Activated naive CD8-positive, alpha-beta T cell treated with anti-CD3 and anti-CD28 coated beads, Interleukin-2, amount 50 U/mL, for 16 hours (primary cell): ENCODE data around the gene NPM3.
A peak's percentile ranks its signal among the peaks of the same experiment; 100 is the strongest.
"Not testable (repeated sequence)": the region's sequence is repeated elsewhere in the genome, so short reads cannot be mapped to it uniquely, and the experiment has no call there.

ENCODE experiments used
- DNase-seq: peaks from one replicate; pipeline ENCODE4 v3.0.0-alpha.2; 2020; ENCODE audit warnings: low read depth, low spot score

NPM3 gene

DNA sequence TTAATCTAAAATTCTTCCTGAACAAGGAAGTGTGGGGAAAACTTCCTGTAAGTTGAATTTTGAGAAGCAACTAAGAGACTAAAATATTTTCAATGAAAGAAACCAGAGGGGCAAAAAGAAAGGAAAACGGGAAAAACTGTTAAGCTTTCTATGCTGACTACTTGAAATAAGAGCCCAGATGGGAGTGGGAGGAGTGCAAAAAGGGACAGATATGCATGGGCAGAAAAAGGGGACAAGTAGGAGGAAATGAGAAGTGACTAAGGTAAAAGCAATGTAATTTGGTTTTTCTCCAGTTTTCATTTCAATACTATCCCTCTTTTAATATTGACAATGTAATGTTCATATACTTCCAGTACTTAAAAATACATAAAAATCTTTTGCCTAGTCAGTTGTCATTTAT is 23.9 kb upstream of the NPM3 start:
- no peak for DNase-seq

DNA sequence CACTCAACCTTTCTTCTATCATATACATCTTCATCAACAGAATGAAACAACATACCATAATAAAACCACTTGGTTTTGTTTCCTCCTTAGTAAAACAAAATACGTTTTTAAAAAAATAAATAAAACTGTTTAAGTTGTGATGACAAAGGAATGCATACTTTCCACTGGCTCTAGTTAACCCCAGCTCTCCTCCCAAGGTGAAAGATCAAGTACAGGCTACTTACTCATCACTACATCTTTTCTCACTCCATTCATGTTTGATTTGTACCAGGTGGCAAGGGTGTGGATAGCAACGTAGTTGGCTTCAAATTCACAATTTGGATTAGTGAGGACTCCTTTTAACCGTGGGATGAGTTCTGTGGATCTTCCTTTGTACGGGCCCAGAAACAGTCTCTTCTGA is 20.3 kb upstream of the NPM3 start:
- no peak for DNase-seq

DNA sequence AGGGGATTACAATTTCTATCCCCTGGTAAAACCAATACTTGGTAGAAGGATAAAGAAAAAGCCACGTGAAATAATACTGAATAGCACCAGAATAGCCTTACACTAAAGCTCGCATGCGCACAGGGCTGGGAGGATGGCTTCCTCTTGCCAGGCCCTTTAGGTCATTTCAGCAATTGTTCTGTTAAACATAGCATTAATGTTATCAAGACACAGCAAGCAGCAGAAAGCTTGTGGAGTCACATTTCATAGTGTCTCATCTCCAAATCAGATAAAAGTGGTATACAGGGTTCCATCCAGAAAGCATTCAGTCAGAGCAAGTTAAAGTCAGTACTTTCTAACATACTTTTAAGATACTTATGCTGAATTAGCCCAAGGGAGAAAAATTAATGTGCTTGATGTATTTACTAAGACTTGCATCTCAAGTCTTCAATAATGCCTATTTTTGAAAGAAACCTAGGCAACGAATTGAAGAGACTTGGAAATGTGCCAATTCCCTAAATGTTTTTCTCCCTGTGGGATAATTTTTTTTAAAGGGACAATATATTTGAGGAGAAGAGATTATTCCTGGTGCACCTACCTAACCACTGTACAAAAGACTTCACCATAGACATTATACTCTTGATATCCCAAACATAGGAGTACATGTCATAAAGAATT is 14.3 kb upstream of the NPM3 start:
- DNase-seq = no peak

DNA sequence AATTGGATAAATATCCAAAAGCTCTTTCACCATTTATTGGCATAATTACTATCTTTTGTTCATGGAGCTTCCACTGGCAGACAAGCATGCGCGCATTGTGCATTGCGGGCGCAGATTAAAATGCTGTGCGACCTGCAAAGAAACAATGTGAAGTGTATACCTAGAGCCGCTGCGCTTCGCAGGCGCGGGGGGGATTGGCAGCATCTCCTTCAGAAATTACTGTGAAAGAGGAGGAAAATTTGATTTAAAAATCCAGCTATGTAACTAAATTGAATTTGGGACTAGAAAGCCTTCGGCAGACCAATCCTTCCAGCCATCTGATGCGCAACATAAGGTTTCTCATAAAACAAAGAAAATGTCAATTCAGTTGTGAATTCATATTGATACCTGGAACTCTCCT is 10.3 kb upstream of the NPM3 start:
- no peak for DNase-seq

DNA sequence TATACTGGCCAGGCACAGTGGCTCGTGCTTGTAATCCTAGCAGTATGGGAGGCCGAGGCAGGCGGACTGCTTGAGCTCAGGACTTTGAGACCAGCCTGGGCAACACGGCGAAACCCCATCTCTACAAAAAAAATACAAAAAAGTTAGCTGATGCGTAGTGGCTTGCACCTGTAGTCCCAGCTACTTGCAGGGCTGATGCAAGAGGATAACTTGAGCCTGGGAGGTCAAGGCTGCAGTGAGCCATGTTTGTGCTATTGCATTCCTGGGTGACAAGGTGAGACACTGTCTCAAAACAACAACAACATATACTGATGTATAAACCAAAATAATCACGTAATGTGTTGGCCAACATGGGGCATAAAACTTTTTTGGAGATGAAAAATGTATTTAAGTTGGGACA is 6.4 kb upstream of the NPM3 start:
- no peak for DNase-seq

DNA sequence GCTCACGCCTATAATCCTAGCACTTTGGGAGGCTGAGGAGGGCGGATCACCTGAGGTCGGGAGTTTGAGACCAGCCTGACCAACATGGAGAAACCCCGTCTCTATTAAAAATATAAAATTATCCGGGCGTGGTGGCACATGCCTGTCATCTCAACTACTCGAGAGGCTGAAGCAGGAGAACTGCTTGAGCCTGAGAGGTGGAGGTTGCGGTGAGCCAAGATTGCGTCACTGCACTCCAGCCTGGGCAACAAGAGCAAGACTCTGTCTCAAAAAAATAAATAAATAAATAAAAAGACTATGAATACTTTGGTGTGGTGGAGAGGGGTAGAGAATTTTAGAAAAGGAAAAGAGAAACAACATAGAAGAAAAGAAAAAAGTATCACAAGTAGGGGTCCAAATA is 6.0 kb upstream of the NPM3 start:
- not testable (repeated sequence) for DNase-seq

DNA sequence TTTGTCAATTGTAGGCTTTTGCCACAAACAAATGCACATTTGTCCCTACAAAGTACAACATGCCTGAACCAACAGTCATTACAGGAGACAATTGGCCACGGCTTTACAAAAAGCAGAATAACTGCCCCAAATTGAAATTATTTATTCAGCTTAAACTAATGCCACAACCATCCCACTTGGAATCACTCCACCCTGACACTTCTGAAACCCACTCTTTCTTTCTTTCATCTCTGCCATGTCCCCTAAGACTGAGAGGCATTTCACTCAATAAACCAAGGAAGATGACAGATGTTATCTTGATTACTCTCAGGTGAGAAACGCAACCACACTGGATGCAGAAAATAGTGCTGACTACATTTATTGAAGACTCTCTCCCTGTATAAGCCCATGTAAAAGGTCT is 2.6 kb upstream of the NPM3 start:
- no peak for DNase-seq

DNA sequence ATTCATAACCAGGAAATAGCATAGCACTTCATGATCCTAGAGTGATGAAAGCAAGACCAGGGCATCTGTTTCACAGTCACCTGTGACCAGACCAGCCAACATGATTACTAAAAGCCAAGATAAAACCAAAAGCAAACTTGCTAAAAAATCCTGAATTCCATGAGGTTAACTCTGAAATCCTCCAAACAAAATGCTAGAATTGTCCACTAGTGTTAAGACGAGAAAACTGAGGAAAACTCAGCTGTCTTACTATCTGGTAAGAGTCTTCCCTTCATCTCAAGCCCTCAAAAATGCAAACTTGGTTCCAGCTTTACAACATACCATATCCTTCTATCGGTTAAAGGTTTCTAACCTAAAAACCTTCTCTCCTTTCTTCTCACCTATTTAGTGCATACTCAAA is 1.3 kb upstream of the NPM3 start:
- DNase-seq = no peak

DNA sequence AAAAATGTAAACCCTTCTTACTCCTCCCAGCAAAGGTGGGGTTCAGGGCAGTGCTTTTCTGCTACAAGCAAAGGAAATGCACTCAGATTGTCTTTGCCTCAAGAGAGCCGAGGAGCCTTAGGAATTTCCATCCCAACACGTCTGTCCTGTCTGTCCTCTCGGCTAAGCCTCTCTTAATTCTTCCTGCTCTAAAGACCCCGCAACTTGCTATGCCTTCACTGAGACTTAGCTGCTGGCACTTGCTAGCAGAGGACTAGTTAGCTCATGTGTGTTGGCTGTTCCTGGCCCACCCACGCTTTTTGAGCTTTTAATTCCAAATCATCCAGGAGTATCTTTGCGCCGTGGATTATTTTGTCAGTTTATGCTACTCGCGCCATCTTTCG is 481 bp upstream of the NPM3 start:
- no peak for DNase-seq

DNA sequence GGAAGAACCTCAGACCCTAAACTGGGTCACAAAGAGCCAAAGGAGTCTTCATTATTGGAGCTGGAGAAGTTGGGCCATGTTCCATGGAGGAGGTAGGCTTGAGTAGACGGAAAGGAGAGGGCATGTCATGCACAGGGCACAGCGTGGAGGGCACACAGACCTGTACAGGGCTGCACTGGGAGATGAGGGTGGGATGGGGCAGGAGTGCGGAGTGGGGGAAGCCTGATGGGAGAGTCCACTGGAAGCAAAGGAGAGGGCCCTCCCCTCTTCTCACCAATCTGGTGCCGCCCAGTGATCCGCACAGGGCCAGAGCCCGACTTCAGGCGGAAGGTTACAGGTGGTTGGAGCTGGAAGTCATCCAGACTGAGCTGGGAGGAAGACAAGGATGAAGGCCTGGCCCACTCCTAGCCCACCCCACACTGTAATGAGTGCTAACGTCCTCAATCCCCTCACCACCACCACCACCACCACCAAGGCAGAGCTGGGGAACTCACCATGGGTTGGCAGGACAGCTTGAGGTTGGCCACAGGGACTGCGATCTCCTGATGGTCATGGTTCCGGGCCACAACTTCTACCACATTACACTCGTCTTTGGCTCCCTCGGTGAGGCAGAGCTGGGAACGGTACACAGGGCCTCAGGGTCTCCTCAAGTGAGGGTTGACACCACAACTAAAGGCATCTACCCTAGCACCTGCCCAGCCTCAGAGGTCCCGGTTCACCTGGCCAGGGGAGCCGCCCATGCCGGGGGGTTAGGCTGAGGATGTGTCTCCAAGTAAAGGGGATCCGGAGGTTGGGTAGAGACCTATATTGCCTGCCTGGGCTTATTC is 1.0 kb downstream of the NPM3 start:
- no peak for DNase-seq

DNA sequence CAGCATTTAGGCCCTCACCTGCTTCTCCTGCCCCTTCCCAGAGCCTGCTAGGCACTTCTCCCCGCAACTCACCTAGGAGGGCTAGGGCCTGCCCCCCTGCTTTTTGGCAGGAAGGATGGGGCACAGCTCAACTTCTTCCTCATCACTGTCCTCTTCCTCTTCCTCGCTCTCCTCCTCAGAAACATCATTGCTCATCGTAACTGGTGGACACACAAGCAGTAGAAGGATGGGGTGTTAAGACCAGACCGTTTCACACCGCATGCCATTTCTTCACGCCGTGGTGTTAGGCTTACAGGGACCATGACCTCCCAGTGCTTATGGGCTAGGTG is 1.6 kb downstream of the NPM3 start:
- DNase-seq = no peak

DNA sequence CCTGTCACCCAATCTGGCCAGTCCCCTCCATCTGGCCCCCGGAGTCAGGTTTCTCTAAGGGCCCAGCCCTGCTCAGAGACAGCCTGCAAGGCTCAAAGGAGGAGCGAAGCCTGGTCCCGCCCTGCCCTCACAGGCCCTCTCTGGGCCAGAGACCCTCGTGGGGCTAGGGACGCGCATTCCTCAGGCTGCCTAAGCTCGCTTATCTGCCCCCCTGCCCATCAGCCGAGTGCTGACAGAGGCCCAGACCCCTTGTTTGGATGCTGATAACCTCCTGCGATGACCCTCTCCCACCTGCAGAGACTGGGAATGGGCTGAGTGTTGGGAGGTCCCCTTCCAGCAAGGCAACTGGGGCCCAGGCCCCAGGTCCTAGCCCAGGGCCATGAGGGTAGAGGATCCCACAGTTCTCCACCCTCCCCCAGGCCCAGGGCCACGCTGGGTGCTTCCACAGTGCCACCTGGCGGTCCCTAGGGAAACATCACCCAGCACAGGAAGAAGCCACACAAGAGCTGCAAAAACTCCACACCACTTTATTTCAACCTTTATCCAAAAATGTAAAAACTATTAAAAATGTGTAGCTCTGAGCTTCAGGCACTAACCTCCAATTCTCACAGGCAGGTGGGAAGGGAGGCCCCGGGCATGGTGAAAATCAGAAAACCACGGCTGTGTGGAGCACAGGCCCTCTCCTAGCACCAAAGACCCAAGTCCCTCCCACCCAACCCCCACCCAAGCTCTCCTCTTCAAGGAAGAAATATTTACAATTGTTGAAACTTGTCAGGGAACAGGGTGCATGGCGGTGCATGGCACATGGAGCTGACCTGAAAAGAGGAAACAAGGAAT is 2.2 kb downstream of the NPM3 start:
- peak; percentile 54 for DNase-seq

DNA sequence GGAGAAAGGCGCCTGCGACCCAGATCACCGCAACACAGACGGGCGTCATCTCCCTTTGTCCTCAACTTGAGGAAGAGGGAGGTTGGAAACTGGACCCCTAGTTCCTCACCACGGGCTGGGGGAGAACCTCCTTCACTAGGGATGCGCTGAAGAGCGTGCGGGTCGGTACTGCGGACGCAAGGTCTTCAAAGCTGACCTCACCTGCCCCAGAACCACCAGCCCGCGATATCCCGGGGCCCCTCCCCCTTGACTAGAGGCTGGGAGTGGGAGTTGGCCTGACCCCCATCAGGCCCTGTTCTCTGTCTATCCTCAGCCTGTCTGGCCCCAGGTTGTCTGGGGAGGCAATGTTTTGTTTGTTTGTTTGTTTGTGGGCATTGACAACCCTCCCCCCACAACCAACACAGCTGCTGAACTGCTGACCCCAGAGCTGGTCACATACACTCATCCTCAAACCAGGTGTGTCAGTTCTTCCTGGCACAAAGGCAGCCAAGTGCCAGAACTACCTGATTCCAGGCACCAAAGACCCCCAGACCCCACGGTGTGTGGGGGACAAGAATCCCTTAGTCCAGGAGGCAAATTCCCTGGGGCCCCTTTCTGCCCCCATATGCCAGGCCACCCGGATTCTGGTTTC is 2.9 kb downstream of the NPM3 start:
- DNase-seq = no peak

DNA sequence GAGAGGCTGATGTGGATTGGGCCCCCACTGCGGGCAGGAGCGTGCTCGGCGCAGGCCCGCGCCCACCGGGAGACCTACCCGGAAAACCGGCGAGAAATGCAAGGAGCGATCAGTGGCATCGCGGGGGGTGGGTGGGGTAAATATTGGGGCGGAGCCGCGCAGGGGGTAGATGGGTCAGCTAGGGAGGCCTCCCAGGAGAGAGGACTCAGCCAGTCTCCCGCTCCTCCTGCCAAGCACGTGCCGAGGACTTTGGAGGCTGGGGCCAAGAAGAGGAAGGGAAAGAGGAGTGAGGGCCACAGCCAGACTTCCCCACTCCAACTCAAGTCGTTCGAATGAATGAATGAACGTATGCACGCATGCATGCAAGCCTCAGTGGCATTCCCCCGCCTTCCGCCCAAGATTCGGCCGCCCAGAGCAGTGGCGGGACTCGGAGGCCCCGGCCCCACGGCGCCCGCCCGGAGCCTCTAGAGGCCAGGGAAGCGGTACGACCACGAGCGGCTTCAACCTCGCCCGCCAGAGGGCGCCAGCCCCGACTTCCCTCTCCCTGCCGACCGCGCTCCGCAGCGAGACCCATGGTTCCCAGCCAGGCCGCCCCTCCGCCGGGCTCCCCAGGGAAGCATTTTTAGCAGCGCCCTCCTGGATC is 3.6 kb downstream of the NPM3 start:
- DNase-seq = peak; percentile 69

DNA sequence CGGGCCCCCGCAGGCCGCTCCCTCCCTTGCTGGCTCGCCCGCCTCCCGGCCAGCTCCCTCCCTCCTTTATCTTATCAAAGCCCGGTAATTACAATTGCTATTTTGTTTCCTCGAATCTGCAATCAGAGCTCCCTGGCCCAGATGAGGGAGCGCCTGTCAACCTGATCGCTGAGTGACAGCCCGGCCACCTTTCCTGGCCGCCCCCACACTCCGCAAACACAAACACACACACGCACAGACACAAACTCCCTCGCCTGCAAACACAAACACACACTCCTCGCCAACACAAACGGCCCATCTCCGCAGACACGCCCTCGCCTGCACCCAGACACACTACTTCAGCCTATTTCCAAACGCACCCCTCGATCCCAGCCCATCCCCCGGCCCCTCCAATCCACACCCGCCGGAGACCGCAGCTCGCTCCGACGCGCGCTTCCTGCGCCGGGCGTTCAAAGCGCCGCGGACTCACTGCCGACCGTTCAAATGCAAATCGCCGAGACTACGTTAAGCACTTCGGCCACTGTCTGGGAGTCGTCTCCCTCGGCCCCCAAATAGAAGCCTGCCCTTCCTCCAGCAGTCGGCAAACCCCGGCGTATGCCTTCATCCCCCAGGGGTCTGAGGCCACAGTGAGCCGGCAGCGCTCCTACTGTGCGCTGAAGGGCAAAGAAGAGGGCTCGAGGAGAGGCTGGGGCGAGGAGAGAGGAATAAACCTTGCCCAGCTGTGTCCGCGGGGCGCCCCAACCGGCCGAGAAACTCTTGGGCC is 4.3 kb downstream of the NPM3 start:
- no peak for DNase-seq

DNA sequence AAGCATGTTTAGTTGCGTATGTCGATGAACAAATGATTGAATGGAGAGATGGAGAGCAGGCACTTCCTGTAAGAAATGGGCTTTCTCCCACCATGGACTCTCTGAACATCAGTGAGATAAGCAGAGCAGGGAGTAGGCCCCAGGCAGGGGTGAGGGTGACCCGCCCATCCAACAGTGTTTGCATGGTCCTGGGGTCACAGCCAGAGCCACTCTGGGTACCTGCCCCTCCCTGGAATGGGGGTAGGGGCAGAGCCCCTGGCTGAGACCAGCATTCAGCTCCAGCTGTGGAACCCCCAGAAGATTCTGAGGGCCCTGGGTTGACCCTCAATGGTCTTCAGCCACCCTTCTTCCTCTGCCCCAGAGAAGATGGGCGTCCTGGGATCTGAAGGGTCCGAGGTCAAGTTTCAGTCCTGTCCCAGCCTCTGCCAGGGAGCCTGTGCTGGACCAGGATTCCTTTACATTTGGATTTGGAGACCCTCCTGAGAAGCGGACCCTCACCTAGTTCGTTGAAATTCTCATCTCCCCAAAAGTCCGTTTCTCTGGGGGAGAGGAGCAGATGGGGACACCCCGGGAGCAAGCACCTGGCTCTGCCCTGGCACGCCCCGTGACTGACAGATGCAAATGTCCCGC is 5.0 kb downstream of the NPM3 start:
- DNase-seq = no peak

DNA sequence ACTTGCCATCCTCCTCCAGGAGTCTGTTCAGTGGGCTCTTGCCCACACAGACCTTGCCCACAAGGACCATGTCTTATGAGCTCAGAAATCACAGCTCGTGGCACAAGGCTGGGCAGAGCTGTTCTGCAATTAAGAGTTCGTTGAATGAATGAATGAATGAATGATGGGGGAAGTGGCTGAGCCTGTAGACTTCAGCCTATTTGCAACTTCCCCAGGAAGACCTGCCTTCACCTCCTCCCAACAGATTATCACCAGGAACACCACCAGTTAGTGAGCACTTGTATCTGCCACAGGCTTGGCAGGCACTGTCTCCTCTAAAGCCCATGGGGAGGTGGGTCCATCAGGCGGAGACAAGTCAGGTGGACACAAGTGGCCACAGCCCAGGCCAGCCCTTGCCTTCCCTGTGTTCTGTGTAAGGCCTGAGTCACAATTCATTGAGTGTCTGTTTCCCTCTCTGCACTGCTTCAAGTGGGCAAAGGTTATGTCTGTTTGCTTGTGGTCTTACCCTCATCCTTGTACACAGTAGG is 5.6 kb downstream of the NPM3 start:
- DNase-seq = no peak

DNA sequence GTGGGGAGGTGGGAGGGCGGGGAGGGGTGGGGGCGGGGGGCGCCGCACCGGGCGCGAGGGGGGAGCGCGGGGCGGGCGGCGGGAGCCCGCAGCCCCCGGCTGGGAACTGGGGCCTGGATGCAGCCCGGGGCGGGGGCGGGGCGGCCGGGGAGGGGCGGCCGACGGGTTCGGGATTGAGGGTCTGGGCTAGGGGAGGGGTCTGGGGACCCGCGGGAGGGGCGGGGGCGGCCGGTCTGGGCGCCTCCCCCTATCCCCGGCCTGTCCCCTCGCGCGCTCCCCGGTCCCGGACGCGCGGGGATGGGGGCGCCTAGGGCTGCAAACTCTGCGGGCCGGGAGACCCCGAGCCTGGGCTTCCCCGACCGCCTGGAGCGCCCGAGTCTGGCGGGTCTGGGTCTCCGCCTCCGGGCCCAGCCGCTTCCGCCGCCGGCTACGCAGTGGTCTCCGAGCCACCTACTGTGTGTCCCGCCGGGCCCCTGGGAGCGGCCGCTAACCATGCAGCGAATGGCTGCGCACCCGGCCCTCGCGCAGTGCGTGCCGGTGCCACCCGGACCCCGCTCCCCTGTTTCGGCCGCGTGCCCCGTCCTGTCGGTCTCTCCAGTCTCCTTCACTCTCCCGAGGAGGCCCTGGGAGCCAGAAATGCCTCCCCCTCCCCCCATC is 7.0 kb downstream of the NPM3 start:
- no peak for DNase-seq

DNA sequence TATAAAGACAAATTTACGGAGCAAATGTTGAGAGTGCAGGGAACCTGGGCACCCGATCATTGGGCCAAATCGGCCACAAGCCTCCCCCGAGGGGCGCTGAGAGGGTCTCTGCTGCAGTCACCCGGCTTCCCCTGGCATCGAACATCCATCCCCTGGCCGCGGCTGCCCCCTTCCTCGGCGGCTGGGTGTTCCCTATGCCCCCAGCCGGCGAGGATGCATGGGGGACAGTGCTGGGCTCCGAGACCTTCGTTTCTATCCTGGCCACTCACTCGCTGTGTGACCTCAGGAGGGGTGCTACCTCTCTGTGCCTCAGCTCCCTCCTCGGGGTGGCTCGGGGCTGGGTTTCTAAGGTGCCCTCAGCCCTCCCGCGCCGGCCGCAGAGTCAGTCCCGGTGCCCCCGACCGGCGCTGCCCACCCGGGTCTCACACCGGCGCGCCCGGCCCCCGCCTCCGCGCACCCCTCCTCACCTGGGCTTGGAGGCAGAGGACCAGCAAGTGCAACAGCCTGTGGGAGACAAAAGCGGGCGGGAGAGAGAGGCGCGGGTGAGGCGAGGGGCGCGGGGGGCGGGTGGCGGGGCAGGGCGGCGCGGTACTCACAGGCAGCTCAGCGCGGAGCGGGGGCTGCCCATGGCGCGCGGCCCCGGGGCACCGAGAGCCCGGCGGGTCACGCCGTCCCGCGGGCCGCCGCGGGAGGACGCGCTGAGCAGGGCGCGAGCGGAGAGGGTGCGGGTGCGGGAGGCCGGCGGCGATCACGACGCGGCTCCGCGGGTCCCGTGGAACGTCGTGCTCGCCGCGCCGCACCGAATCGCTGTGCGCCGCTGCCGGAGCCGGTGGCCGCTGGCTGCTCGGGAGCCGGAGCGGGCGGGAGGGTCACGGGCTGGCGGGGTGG is 7.7 kb downstream of the NPM3 start, which contains the start of gene FGF8:
Gene FGF8 (minus strand): TSS at position 842 of the 888 bp plus-strand sequence. CDS start 214 bp downstream, at position 628.
- DNase-seq = no peak
